GM12878 (cell line): ENCODE results near the gene KLF11. TPM values are rescaled to one million over a fixed set of nuclear protein-coding genes. Genes with fewer than 3 reads are reported as not detected.

Source experiments
- ATAC-seq: fragments of 200-7000 bp; cut with Tn5 transposase; 3 replicates; pipeline ENCODE4 v1.9.1; 2020; ENCODE audit warnings: mild to moderate bottlenecking, moderate library complexity
- BruUV-seq: library from RNA; stranded (reverse); fragments of 400-500 nt; replicated peaks from 2 replicates; lab custom pipeline; 2021; lab: Mats Ljungman, UMichigan
- CTCF ChIA-PET: fragments of 300-600 bp; sonication (Branson Sonifier 250); formaldehyde crosslinking; extraction: SDS; loops from one replicate; lab custom pipeline; 2021; ENCODE audit warnings: inconsistent platforms; lab: Yijun Ruan, JAX
- POLR2A ChIA-PET: fragments of 350-600 bp; formaldehyde crosslinking; extraction: SDS; loops from one replicate; lab custom pipeline; 2021; ENCODE audit warnings: inconsistent platforms; lab: Charles Lee
- RAD21 ChIA-PET: fragments of 300-600 bp; sonication (Branson Sonifier 250); formaldehyde crosslinking; loops from one replicate; lab custom pipeline; 2023; ENCODE audit warnings: antibody characterized with exemption; ENCODE audit not compliant: unreplicated experiment; lab: Charles Lee
- SMC1A ChIA-PET: fragments of 300-600 bp; sonication (Branson Sonifier 250); formaldehyde crosslinking; loops from one replicate; lab custom pipeline; 2023; ENCODE audit not compliant: unreplicated experiment, uncharacterized antibody; lab: Charles Lee
- DNase-seq: peaks from one replicate; pipeline ENCODE4 v3.0.0-alpha.2; 2011; ENCODE audit warnings: low read depth, low spot score
- FAIRE-seq: peaks from 3 replicates; lab custom pipeline; 2011; peaks lifted over from hg19 to GRCh38; lab: Jason Lieb, UNC
- H2AFZ ChIP-seq: 2 replicates; pipeline ENCODE4 v1.6.0; 2011; ENCODE audit warnings: low read depth, low read length, control low read depth; ENCODE audit not compliant: control insufficient read depth
- H3K27ac ChIP-seq: 2 replicates; pipeline ENCODE4 v1.5.1; 2011; ENCODE audit warnings: control low read depth; ENCODE audit not compliant: control insufficient read depth, insufficient read depth
- H3K27me3 ChIP-seq, 2 experiments: replicated peaks in 1 of 2; 2 replicates each; pipeline versions ENCODE4 v1.6.0 to v1.6.1; 2011; ENCODE audit warnings: low read length in 1 of 2; ENCODE audit not compliant: control insufficient read depth in 2 of 2, insufficient read depth in 2 of 2
- H3K36me3 ChIP-seq, 2 experiments: 2 replicates each; pipeline ENCODE4 v1.5.1; 2011; ENCODE audit warnings: low read length in 1 of 2; ENCODE audit not compliant: control insufficient read depth in 2 of 2, insufficient read depth in 2 of 2
- H3K4me1 ChIP-seq: 2 replicates; pipeline ENCODE4 v1.6.1; 2011; ENCODE audit warnings: mild to moderate bottlenecking, low read length, moderate library complexity, mixed read lengths; ENCODE audit not compliant: control insufficient read depth, insufficient read depth
- H3K4me2 ChIP-seq: 2 replicates; pipeline ENCODE4 v1.6.0; 2011; ENCODE audit warnings: control low read depth; ENCODE audit not compliant: control insufficient read depth, insufficient read depth
- H3K4me3 ChIP-seq: fragments of 200-600 bp; sonication (generic); 2 replicates; pipeline ENCODE4 v1.5.1; 2016
- H3K79me2 ChIP-seq: 2 replicates; pipeline ENCODE4 v1.6.0; 2011; ENCODE audit warnings: low read length; ENCODE audit not compliant: control insufficient read depth, insufficient read depth
- H3K9ac ChIP-seq: 2 replicates; pipeline ENCODE4 v1.8.0; 2011; ENCODE audit warnings: low read length, control low read depth, mixed read lengths; ENCODE audit not compliant: control insufficient read depth, insufficient read depth
- H3K9me3 ChIP-seq: replicated peaks from 3 replicates; pipeline ENCODE4 v1.5.1; 2011; ENCODE audit warnings: mild to moderate bottlenecking, low read length; ENCODE audit not compliant: control insufficient read depth, insufficient read depth
- H4K20me1 ChIP-seq: 2 replicates; pipeline ENCODE4 v1.6.0; 2011; ENCODE audit not compliant: control insufficient read depth, insufficient read depth
- ASH2L ChIP-seq: fragments of 300-600, 200-600 bp; sonication (generic); IDR thresholded peaks from 2 replicates; pipeline ENCODE4 v1.6.1; 2017; ENCODE audit warnings: low read depth, mild to moderate bottlenecking, borderline replicate concordance
- ATF3 ChIP-seq: IDR thresholded peaks from 2 replicates; pipeline ENCODE4 v1.6.1; 2011; ENCODE audit warnings: low read depth, mild to moderate bottlenecking, low read length, moderate library complexity, borderline replicate concordance; ENCODE audit errors: extremely low read depth
- CUX1 ChIP-seq: IDR thresholded peaks from 2 replicates; pipeline ENCODE4 v1.6.1; 2012; ENCODE audit warnings: improper control_type of control experiment, low read depth, low read length; ENCODE audit not compliant: insufficient replicate concordance
- DPF2 ChIP-seq: fragments of 450-650 bp; IDR thresholded peaks from 2 replicates; pipeline ENCODE4 v1.6.1; 2017; ENCODE audit warnings: mild to moderate bottlenecking
- EZH2 ChIP-seq: IDR thresholded peaks from 2 replicates; pipeline ENCODE4 v1.6.1; 2012; ENCODE audit warnings: low read depth, mild to moderate bottlenecking, control low read depth, inconsistent platforms, low read length, borderline replicate concordance; ENCODE audit not compliant: control insufficient read depth
- FOXM1 ChIP-seq: IDR thresholded peaks from 2 replicates; pipeline ENCODE4 v1.6.1; 2012; ENCODE audit warnings: low read depth, mild to moderate bottlenecking, inconsistent platforms, low read length, moderate library complexity
- HCFC1 ChIP-seq: fragments of 150-350 bp; IDR thresholded peaks from 2 replicates; pipeline ENCODE4 v1.6.1; 2014; ENCODE audit warnings: low read length
- HDGF ChIP-seq: fragments of 450-650 bp; IDR thresholded peaks from 2 replicates; pipeline ENCODE4 v1.6.1; 2016; ENCODE audit warnings: antibody characterized with exemption
- KLF5 ChIP-seq: fragments of 450-650 bp; IDR thresholded peaks from 2 replicates; pipeline ENCODE4 v1.6.1; 2014; ENCODE audit warnings: mild to moderate bottlenecking; ENCODE audit not compliant: partially characterized antibody
- MXI1 ChIP-seq: fragments of 150-350 bp; IDR thresholded peaks from 2 replicates; pipeline ENCODE4 v1.6.1; 2011; ENCODE audit warnings: low read depth, mild to moderate bottlenecking, inconsistent platforms, low read length, improper control_type of control experiment
- NBN ChIP-seq: fragments of 450-650 bp; IDR thresholded peaks from 2 replicates; pipeline ENCODE4 v1.6.1; 2016
- RB1 ChIP-seq: fragments of 450-650 bp; formaldehyde crosslinking; IDR thresholded peaks from 2 replicates; pipeline ENCODE4 v1.6.1; 2017; ENCODE audit warnings: mild to moderate bottlenecking, borderline replicate concordance
- RFX5 ChIP-seq: IDR thresholded peaks from 2 replicates; pipeline ENCODE4 v1.6.1; 2011; ENCODE audit warnings: low read depth, low read length, improper control_type of control experiment
- RUNX3 ChIP-seq: IDR thresholded peaks from 2 replicates; pipeline ENCODE4 v1.6.1; 2012; ENCODE audit warnings: low read length, inconsistent platforms
- SMC3 ChIP-seq: IDR thresholded peaks from 2 replicates; pipeline ENCODE4 v1.6.1; 2011; ENCODE audit warnings: low read length, improper control_type of control experiment, borderline replicate concordance
- SREBF1 ChIP-seq: IDR thresholded peaks from 2 replicates; pipeline ENCODE4 v1.6.1; 2012; ENCODE audit warnings: mild to moderate bottlenecking, low read length
- YY1 ChIP-seq: IDR thresholded peaks from 2 replicates; pipeline ENCODE4 v1.6.1; 2011; ENCODE audit warnings: low read depth, mild to moderate bottlenecking, low read length
- ZSCAN29 ChIP-seq: fragments of 450-650 bp; IDR thresholded peaks from 2 replicates; pipeline ENCODE4 v1.6.1; 2017; ENCODE audit warnings: mild to moderate bottlenecking, moderate library complexity
- WGBS: methylation state at CpG from one replicate; pipeline ENCODE4 v1.1.6; 2016; ENCODE audit warnings: low lambda C conversion rate; ENCODE audit not compliant: insufficient replicate concordance, insufficient coverage; ENCODE audit errors: missing lambda C conversion rate; 5-methylcytosine and 5-hydroxymethylcytosine counted together
- in situ Hi-C: fragments of 300-500 bp; cut with MboI; formaldehyde crosslinking; loops from 9 replicates; pipeline ENCODE4 v1.14.3; 2018; ENCODE audit warnings: mixed read lengths
- intact Hi-C: fragments of 100-400 bp; cut with micrococcal nuclease; formaldehyde crosslinking; loops from one replicate; pipeline ENCODE4 v1.14.2; 2022; ENCODE audit not compliant: unreplicated experiment
- polyA plus RNA-seq, 11 experiments: library from polyadenylated mRNA; depleted of rRNA in 4 of 11; unstranded in 6 of 11; stranded (reverse) in 5 of 11; fragments of >200 nt; fragmentation: Nextera tagmentation in 4 of 11; fragmentation: Illumina TruSeq in 1 of 11; extraction: Ambion mirVana in 4 of 11; extraction: Trizol in 1 of 11; gene quantifications; 1 replicate in 1 of 11; 2 replicates in 10 of 11; pipeline versions ENCODE4 v1.2.1 to v1.2.3, GENCODE V29; 2011 to 2016; ENCODE audit warnings: inconsistent platforms in 2 of 11, missing spikeins in 2 of 11, low read depth in 1 of 11
- total RNA-seq, 4 experiments: library from RNA; depleted of rRNA in 3 of 4; stranded (reverse); fragments of >200 nt in 3 of 4; fragmentation: Illumina TruSeq in 1 of 4; extraction: Trizol in 1 of 4; gene quantifications; 2 replicates each; pipeline versions ENCODE4 v1.2.1 to v1.2.3, GENCODE V29; 2013 to 2021

Gene KLF11
- total and polyA plus RNA-seq, 10 of the 15 experiments (the other 5 are each of a cell fraction or from before 2014, with no cell fraction given) = 0.03 to 0.54 (median 0.14) TPM; not detected in 1

GRCh38 chr2:10072656-10073480, 29.5 kb downstream of the KLF11 start:
- BruUV-seq = no TSS peak
- Histone ChIP-seq H3K36me3 (no peaks in the 10 kb centered on the region), H3K9me3 (no peaks in the 10 kb centered on the region; the same call in 2 of the 3 replicates), H3K4me1 (peaks cover 21% of the 10 kb centered on the region), H3K27ac (no peak overlapping the region), H2AFZ (no peak overlapping the region), H3K4me3 (no peak overlapping the region), H3K27me3 (no peaks in the 10 kb centered on the region), H3K4me2 (0 out of 2 replicates have a peak overlapping the region, but pooled peaks have one; percentile 31), H3K79me2 (no peaks in the 10 kb centered on the region; the same call in 1 of the 2 replicates), H3K9ac (no peak overlapping the region), H4K20me1 (no peaks in the 10 kb centered on the region)
- ChIA-PET POLR2A (interaction anchor here (0.5 to 3.1 kb wide), 15 partner anchors 18 to 375 kb away, joined by 3 to 16 read pairs (median 3); partner anchors contain the start of gene ODC1), SMC1A (interaction anchor here (0.6 to 13.9 kb wide), 20 partner anchors 8 to 373 kb away, joined by 3 to 236 read pairs (median 6); partner anchors contain the start of gene CYS1), CTCF (interaction anchor here (0.7 to 22.8 kb wide), 35 partner anchors 10 to 595 kb away, joined by 3 to 983 read pairs (median 5); partner anchors contain the start of genes HPCAL1 and RRM2), RAD21 (interaction anchor here (0.6 to 13.2 kb wide), 27 partner anchors 8 to 373 kb away, joined by 3 to 216 read pairs (median 7); partner anchors contain the start of genes HPCAL1 and RRM2)
- DNase-seq (no peak), ATAC-seq (peak; percentile 96), FAIRE-seq (peak; percentile 90)
- intact Hi-C loops = loop anchor here (1.0 to 2.0 kb wide), 4 partner anchors 24 to 362 kb away; partner anchors contain the start of gene RRM2
- in situ Hi-C loops = loop anchor here (5.0 kb wide), 1 partner anchor 594 kb away; no protein-coding TSS in a partner anchor
- 22% methylated on average over 20 of the region's 20 CpGs for WGBS
- peak; percentile 72; the same call in 1 of the 2 replicates for TF ChIP-seq YY1
- TF ChIP-seq KLF5 = no peak
- TF ChIP-seq FOXM1 = no peak
- 0 out of 2 replicates have a peak, but pooled peaks have one; percentile 20 for TF ChIP-seq RFX5
- peak; percentile 65; the same call in 1 of the 2 replicates for TF ChIP-seq RB1
- no peak for TF ChIP-seq ASH2L
- no peak for TF ChIP-seq MXI1
- TF ChIP-seq ZSCAN29 = no peak
- no peak for TF ChIP-seq DPF2
- TF ChIP-seq CUX1 = no peak
- peak; percentile 43; the same call in 1 of the 2 replicates for TF ChIP-seq RUNX3
- no peak for TF ChIP-seq SREBF1
- TF ChIP-seq NBN = peak; percentile 31; the same call in 1 of the 2 replicates
- TF ChIP-seq ATF3 = no peak
- TF ChIP-seq EZH2 = no peak
- TF ChIP-seq HDGF = peak; percentile 85
- no peak for TF ChIP-seq HCFC1
- TF ChIP-seq SMC3 = peak; percentile 97
